Muscle layer of duodenum (tissue), 2 donors: Measurements from ENCODE around the gene TAF15.

Source experiments
- H3K27ac ChIP-seq: one replicate; pipeline ENCODE4 v1.7.0; 2013; ENCODE audit warnings: mild to moderate bottlenecking, low read length
- H3K27me3 ChIP-seq: one replicate; pipeline ENCODE4 v1.7.0; 2013; ENCODE audit warnings: low read depth, mild to moderate bottlenecking, control low read depth, low read length
- H3K36me3 ChIP-seq, 2 donors: one replicate each; pipeline ENCODE4 v1.7.0; 2013; ENCODE audit warnings: low read length in 2 of 2, control low read depth in 1 of 2, mild to moderate bottlenecking in 1 of 2; ENCODE audit not compliant: insufficient read depth in 2 of 2, control insufficient read depth in 1 of 2
- H3K4me1 ChIP-seq, 2 donors: one replicate each; pipeline ENCODE4 v1.7.0; 2013; ENCODE audit warnings: low read length in 2 of 2, mild to moderate bottlenecking in 2 of 2, control low read depth in 1 of 2, moderate library complexity in 1 of 2; ENCODE audit not compliant: insufficient read depth in 2 of 2, control insufficient read depth in 1 of 2
- H3K4me3 ChIP-seq, 2 donors: one replicate each; pipeline ENCODE4 v1.7.0; 2013; ENCODE audit warnings: low read length in 2 of 2, low read depth in 1 of 2, mild to moderate bottlenecking in 1 of 2
- H3K9me3 ChIP-seq, 2 donors: one replicate each; pipeline ENCODE4 v1.7.0; 2013; ENCODE audit warnings: low read length in 2 of 2, control low read depth in 1 of 2, mild to moderate bottlenecking in 1 of 2; ENCODE audit not compliant: control insufficient read depth in 1 of 2
- donor health status: healthy.

The TAF15 gene

GRCh38 chr17:35856603-35857002, 47.3 kb downstream of the TAF15 start:
- H3K4me3 ChIP-seq, result no peak overlapping the region
- H3K4me1 ChIP-seq, result no peaks in the 10 kb centered on the region
- H3K9me3 ChIP-seq, result no peaks in the 10 kb centered on the region
- no peak overlapping the region for H3K27ac ChIP-seq
- no peaks in the 10 kb centered on the region for H3K27me3 ChIP-seq
- peaks cover 0 to 10% of the 10 kb centered on the region in 2 donors for H3K36me3 ChIP-seq

GRCh38 chr17:35864853-35865252, 55.6 kb downstream of the TAF15 start:
- H3K4me1 ChIP-seq, result peaks cover 0 to 4% of the 10 kb centered on the region in 2 donors
- H3K27me3 ChIP-seq, result no peaks in the 10 kb centered on the region
- peaks cover 0 to 3% of the 10 kb centered on the region in 2 donors for H3K36me3 ChIP-seq
- no peaks in the 10 kb centered on the region for H3K9me3 ChIP-seq
- H3K27ac ChIP-seq, result no peak overlapping the region
- H3K4me3 ChIP-seq, result no peak overlapping the region

GRCh38 chr17:35865412-35866340, 56.4 kb downstream of the TAF15 start:
- Histone ChIP-seq H3K36me3 (peaks cover 0 to 3% of the 10 kb centered on the region in 2 donors), H3K4me3 (no peak overlapping the region), H3K9me3 (no peaks in the 10 kb centered on the region), H3K27ac (no peak overlapping the region), H3K27me3 (no peaks in the 10 kb centered on the region), H3K4me1 (peaks cover 0 to 4% of the 10 kb centered on the region in 2 donors)

GRCh38 chr17:35866341-35866950, 57.2 kb downstream of the TAF15 start:
- H3K9me3 ChIP-seq, result no peaks in the 10 kb centered on the region
- peaks cover 0 to 4% of the 10 kb centered on the region in 2 donors for H3K4me1 ChIP-seq
- H3K4me3 ChIP-seq, result no peak overlapping the region
- H3K27me3 ChIP-seq, result no peaks in the 10 kb centered on the region
- peaks cover 0 to 3% of the 10 kb centered on the region in 2 donors for H3K36me3 ChIP-seq
- no peak overlapping the region for H3K27ac ChIP-seq

GRCh38 chr17:35867574-35867973, 58.3 kb downstream of the TAF15 start:
- H3K4me3 ChIP-seq, result no peak overlapping the region
- no peaks in the 10 kb centered on the region for H3K9me3 ChIP-seq
- no peaks in the 10 kb centered on the region for H3K27me3 ChIP-seq
- peaks cover 0 to 4% of the 10 kb centered on the region in 2 donors for H3K4me1 ChIP-seq
- peaks cover 0 to 3% of the 10 kb centered on the region in 2 donors for H3K36me3 ChIP-seq
- H3K27ac ChIP-seq, result no peak overlapping the region

- H3K36me3 ChIP-seq, result no peaks in the 10 kb centered on the region
- H3K27ac ChIP-seq, result no peak within 1 kb of the TSS
- H3K4me1 ChIP-seq, result peaks cover 0 to 4% of the 10 kb centered on the region in 2 donors
- no peak within 1 kb of the TSS for H3K4me3 ChIP-seq
- no peaks in the 10 kb centered on the region for H3K27me3 ChIP-seq
- no peaks in the 10 kb centered on the region for H3K9me3 ChIP-seq
These were observed 59.5 kb downstream of the TAF15 start, which contains the start of gene HEATR9 for GRCh38 chr17:35868737-35869136. TSS of gene HEATR9 (minus strand) at chr17:35868891. CDS start at chr17:35868742, 149 bp downstream.

GRCh38 chr17:35870906-35871819, 61.9 kb downstream of the TAF15 start:
- no peaks in the 10 kb centered on the region for H3K9me3 ChIP-seq
- H3K4me1 ChIP-seq, result peaks cover 0 to 4% of the 10 kb centered on the region in 2 donors
- no peaks in the 10 kb centered on the region for H3K27me3 ChIP-seq
- H3K27ac ChIP-seq, result no peak overlapping the region
- no peaks in the 10 kb centered on the region for H3K36me3 ChIP-seq
- H3K4me3 ChIP-seq, result no peak overlapping the region

- no peaks in the 10 kb centered on the region for H3K4me1 ChIP-seq
- no peak overlapping the region for H3K4me3 ChIP-seq
- H3K9me3 ChIP-seq, result no peaks in the 10 kb centered on the region
- no peak overlapping the region for H3K27ac ChIP-seq
- H3K36me3 ChIP-seq, result no peaks in the 10 kb centered on the region
- H3K27me3 ChIP-seq, result no peaks in the 10 kb centered on the region
These were observed 63.1 kb downstream of the TAF15 start for GRCh38 chr17:35872196-35872980.

- H3K36me3 ChIP-seq, result no peaks in the 10 kb centered on the region
- no peak overlapping the region for H3K4me3 ChIP-seq
- H3K4me1 ChIP-seq, result no peaks in the 10 kb centered on the region
- no peaks in the 10 kb centered on the region for H3K9me3 ChIP-seq
- H3K27ac ChIP-seq, result no peak overlapping the region
- H3K27me3 ChIP-seq, result no peaks in the 10 kb centered on the region
These were observed 66.0 kb downstream of the TAF15 start for GRCh38 chr17:35875072-35875799.

- Histone ChIP-seq H3K4me1 (no peaks in the 10 kb centered on the region), H3K36me3 (no peaks in the 10 kb centered on the region), H3K27ac (no peak overlapping the region), H3K27me3 (no peaks in the 10 kb centered on the region), H3K4me3 (no peak overlapping the region), H3K9me3 (no peaks in the 10 kb centered on the region)
These were observed 66.5 kb downstream of the TAF15 start for GRCh38 chr17:35875800-35876139.
